ENCODE measurements around the gene SLC24A1.

GRCh38 chr15:65612616-65612946, 9.2 kb upstream of the SLC24A1 start:
- no peak for TF ChIP-seq POLR2A (IDR thresholded peaks at IDR 0.05)
- no peak for TF ChIP-seq CTCF (IDR thresholded peaks at IDR 0.05)
